ENCODE measurements around the gene SLC39A10.

SLC39A10 gene

GRCh38 chr2:195695002-195695631 is 38.1 kb downstream of the SLC39A10 start:
- no peak overlapping the region for H3K4me3 ChIP-seq (ENCODE audit: low read depth, low read length)
- TF ChIP-seq CTCF (IDR thresholded peaks at IDR 0.05; ENCODE audit: low read depth, low read length), result no peak
- in situ Hi-C loops (cut with HindIII; ENCODE audit: low sequenced_read_pairs), result no loop called here
- no peak for DNase-seq (ENCODE audit: low read depth, low spot score)

- TF ChIP-seq CTCF (IDR thresholded peaks at IDR 0.05; ENCODE audit: low read depth, low read length), result no peak
- H3K4me3 ChIP-seq (ENCODE audit: low read depth, low read length), result no peak overlapping the region
- no peak for DNase-seq (ENCODE audit: low read depth, low spot score)
- in situ Hi-C loops (cut with HindIII; ENCODE audit: low sequenced_read_pairs), result no loop called here
These were observed 39.0 kb downstream of the SLC39A10 start for GRCh38 chr2:195696012-195696411.

GRCh38 chr2:195697681-195698220 is 40.7 kb downstream of the SLC39A10 start:
- no peak for TF ChIP-seq CTCF (IDR thresholded peaks at IDR 0.05; ENCODE audit: low read depth, low read length)
- H3K4me3 ChIP-seq (ENCODE audit: low read depth, low read length), result no peak overlapping the region
- in situ Hi-C loops (cut with HindIII; ENCODE audit: low sequenced_read_pairs), result no loop called here
- DNase-seq (ENCODE audit: low read depth, low spot score), result no peak

GRCh38 chr2:195700480-195700879 is 43.5 kb downstream of the SLC39A10 start:
- no peak for DNase-seq (ENCODE audit: low read depth, low spot score)
- no peak overlapping the region for H3K4me3 ChIP-seq (ENCODE audit: low read depth, low read length)
- in situ Hi-C loops (cut with HindIII; ENCODE audit: low sequenced_read_pairs), result no loop called here
- no peak for TF ChIP-seq CTCF (IDR thresholded peaks at IDR 0.05; ENCODE audit: low read depth, low read length)

- TF ChIP-seq CTCF (IDR thresholded peaks at IDR 0.05; ENCODE audit: low read depth, low read length), result no peak
- no peak overlapping the region for H3K4me3 ChIP-seq (ENCODE audit: low read depth, low read length)
- peak; percentile 21 for DNase-seq (ENCODE audit: low read depth, low spot score)
- in situ Hi-C loops (cut with HindIII; ENCODE audit: low sequenced_read_pairs), result no loop called here
These were observed 49.3 kb downstream of the SLC39A10 start for GRCh38 chr2:195706161-195706900.

GRCh38 chr2:195709901-195710806 is 53.1 kb downstream of the SLC39A10 start:
- in situ Hi-C loops (cut with HindIII; ENCODE audit: low sequenced_read_pairs), result no loop called here
- peak; percentile 64 for DNase-seq (ENCODE audit: low read depth, low spot score)
- H3K4me3 ChIP-seq (ENCODE audit: low read depth, low read length), result no peak overlapping the region
- TF ChIP-seq CTCF (IDR thresholded peaks at IDR 0.05; ENCODE audit: low read depth, low read length), result no peak

Data from astrocyte of the spinal cord (primary cell).